Measurements from ENCODE around the gene ZNF587B.
"Not testable (repeated sequence)": the region's sequence is repeated elsewhere in the genome, so short reads cannot be mapped to it uniquely, and the experiment has no call there.

DNA sequence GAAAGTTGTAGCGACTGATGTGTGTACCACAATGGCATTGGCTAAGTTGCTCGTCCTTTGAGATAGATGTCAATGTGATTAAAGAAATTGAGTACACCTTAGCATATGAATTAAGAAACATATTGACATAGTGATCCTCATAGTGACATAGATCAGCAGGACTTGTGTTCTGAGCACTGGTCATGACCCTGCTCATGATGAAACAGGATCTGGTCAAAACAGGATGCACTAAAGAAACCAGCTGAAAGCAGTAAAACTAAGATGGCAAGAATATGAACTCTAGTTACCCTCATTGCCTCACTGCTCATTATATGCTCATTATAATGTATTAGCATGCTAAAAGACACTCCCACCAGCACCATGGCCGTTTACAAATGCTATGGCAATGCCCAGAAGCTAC lies 17.1 kb downstream of the ZNF587B start:
- TF ChIP-seq, protein P1, sequence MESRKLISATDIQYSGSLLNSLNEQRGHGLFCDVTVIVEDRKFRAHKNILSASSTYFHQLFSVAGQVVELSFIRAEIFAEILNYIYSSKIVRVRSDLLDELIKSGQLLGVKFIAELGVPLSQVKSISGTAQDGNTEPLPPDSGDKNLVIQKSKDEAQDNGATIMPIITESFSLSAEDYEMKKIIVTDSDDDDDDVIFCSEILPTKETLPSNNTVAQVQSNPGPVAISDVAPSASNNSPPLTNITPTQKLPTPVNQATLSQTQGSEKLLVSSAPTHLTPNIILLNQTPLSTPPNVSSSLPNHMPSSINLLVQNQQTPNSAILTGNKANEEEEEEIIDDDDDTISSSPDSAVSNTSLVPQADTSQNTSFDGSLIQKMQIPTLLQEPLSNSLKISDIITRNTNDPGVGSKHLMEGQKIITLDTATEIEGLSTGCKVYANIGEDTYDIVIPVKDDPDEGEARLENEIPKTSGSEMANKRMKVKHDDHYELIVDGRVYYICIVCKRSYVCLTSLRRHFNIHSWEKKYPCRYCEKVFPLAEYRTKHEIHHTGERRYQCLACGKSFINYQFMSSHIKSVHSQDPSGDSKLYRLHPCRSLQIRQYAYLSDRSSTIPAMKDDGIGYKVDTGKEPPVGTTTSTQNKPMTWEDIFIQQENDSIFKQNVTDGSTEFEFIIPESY (IDR thresholded peaks at IDR 0.05) = not testable (repeated sequence)
- TF ChIP-seq ZZZ3 (IDR thresholded peaks at IDR 0.05; ENCODE audit: control insufficient read depth, insufficient read length, low read depth); FOXK2 (IDR thresholded peaks at IDR 0.05); EP300 (IDR thresholded peaks at IDR 0.05; ENCODE audit: borderline replicate concordance in 1 of 2, control insufficient read depth in 1 of 2, low read depth in 2 of 2, low read length in 2 of 2); RCOR1 (conservative IDR thresholded peaks at IDR 0.05; ENCODE audit: low read depth, low read length); POLR2AphosphoS5 (IDR thresholded peaks at IDR 0.05; ENCODE audit: low read length); YBX1 (IDR thresholded peaks at IDR 0.05); SREBF2 (IDR thresholded peaks at IDR 0.05; ENCODE audit: low read length); POLR2A (IDR thresholded peaks at IDR 0.05; ENCODE audit: low read depth, low read length); ZBED1 (IDR thresholded peaks at IDR 0.05; ENCODE audit: borderline replicate concordance); SIN3A (IDR thresholded peaks at IDR 0.05; ENCODE audit: low read depth, low read length): not testable (repeated sequence)
- TF ChIP-seq, protein P2, sequence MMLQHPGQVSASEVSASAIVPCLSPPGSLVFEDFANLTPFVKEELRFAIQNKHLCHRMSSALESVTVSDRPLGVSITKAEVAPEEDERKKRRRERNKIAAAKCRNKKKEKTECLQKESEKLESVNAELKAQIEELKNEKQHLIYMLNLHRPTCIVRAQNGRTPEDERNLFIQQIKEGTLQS (IDR thresholded peaks at IDR 0.05; ENCODE audit: borderline replicate concordance, extremely low read depth, low read depth, low read length) = not testable (repeated sequence)
- TF ChIP-seq, protein P3, sequence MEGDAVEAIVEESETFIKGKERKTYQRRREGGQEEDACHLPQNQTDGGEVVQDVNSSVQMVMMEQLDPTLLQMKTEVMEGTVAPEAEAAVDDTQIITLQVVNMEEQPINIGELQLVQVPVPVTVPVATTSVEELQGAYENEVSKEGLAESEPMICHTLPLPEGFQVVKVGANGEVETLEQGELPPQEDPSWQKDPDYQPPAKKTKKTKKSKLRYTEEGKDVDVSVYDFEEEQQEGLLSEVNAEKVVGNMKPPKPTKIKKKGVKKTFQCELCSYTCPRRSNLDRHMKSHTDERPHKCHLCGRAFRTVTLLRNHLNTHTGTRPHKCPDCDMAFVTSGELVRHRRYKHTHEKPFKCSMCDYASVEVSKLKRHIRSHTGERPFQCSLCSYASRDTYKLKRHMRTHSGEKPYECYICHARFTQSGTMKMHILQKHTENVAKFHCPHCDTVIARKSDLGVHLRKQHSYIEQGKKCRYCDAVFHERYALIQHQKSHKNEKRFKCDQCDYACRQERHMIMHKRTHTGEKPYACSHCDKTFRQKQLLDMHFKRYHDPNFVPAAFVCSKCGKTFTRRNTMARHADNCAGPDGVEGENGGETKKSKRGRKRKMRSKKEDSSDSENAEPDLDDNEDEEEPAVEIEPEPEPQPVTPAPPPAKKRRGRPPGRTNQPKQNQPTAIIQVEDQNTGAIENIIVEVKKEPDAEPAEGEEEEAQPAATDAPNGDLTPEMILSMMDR (IDR thresholded peaks at IDR 0.05 in 2 of 3, conservative IDR thresholded peaks at IDR 0.05 in 1 of 3; ENCODE audit: control insufficient read depth in 2 of 3, extremely low read depth in 1 of 3, insufficient read depth in 1 of 3, low read depth in 3 of 3, low read length in 3 of 3) = not testable (repeated sequence)
- TF ChIP-seq, protein P4, sequence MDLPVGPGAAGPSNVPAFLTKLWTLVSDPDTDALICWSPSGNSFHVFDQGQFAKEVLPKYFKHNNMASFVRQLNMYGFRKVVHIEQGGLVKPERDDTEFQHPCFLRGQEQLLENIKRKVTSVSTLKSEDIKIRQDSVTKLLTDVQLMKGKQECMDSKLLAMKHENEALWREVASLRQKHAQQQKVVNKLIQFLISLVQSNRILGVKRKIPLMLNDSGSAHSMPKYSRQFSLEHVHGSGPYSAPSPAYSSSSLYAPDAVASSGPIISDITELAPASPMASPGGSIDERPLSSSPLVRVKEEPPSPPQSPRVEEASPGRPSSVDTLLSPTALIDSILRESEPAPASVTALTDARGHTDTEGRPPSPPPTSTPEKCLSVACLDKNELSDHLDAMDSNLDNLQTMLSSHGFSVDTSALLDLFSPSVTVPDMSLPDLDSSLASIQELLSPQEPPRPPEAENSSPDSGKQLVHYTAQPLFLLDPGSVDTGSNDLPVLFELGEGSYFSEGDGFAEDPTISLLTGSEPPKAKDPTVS (IDR thresholded peaks at IDR 0.05; ENCODE audit: low read depth, low read length) = not testable (repeated sequence)

Measured in GM12878 (cell line).